SK-N-SH (cell line): ENCODE measurements around the gene SPATA33. TPM values are rescaled to one million over a fixed set of nuclear protein-coding genes. Genes with fewer than 3 reads are reported as not detected.

Experiments used
- CTCF ChIA-PET: fragments of 300-600, 350-600 bp; formaldehyde crosslinking; extraction: SDS; loops from one replicate; lab custom pipeline; 2021; lab: Yijun Ruan, JAX
- POLR2A ChIA-PET: fragments of 350-600 bp; sonication (Branson Sonifier 250); formaldehyde crosslinking; extraction: SDS; loops from one replicate; lab custom pipeline; 2020; ENCODE audit warnings: antibody characterized with exemption, inconsistent platforms; lab: Yijun Ruan, JAX
- DNase-seq: peaks from one replicate; pipeline ENCODE4 v3.0.0; 2012
- H2AFZ ChIP-seq: fragments of 200-600 bp; sonication (generic); 2 replicates; pipeline ENCODE4 v1.8.1; 2016; ENCODE audit warnings: antibody characterized with exemption, mild to moderate bottlenecking, low read depth
- H3F3A ChIP-seq: fragments of 200-600 bp; sonication (generic); replicated peaks from 2 replicates; pipeline ENCODE3; 2016; ENCODE audit warnings: antibody characterized with exemption, mild to moderate bottlenecking; ENCODE audit not compliant: insufficient read depth
- H3K27ac ChIP-seq, 2 experiments: fragments of 200-500 bp in 1 of 2; fragments of 200-600 bp in 1 of 2; sonication (Bioruptor generic) in 1 of 2; sonication (generic), shearing (Covaris generic) in 1 of 2; 2 replicates each; pipeline versions ENCODE4 v1.5.1 to v1.6.1; 2014 to 2016; ENCODE audit warnings: low read depth in 2 of 2, inconsistent platforms in 1 of 2, low read length in 1 of 2, mild to moderate bottlenecking in 1 of 2, mixed read lengths in 1 of 2
- H3K27me3 ChIP-seq: fragments of 200-600 bp; sonication (generic), shearing (Covaris generic); 2 replicates; pipeline ENCODE4 v1.6.1; 2016; ENCODE audit warnings: mixed run types; ENCODE audit not compliant: insufficient read depth
- H3K36me3 ChIP-seq, 2 experiments: fragments of 200-500 bp in 1 of 2; fragments of 200-600 bp in 1 of 2; sonication (Bioruptor generic) in 1 of 2; sonication (generic) in 1 of 2; replicated peaks in 1 of 2; 2 replicates each; pipeline versions ENCODE3 to v1.5.1; 2014 to 2016; ENCODE audit warnings: low read length in 1 of 2, mild to moderate bottlenecking in 1 of 2; ENCODE audit not compliant: insufficient read depth in 2 of 2, control insufficient read depth in 1 of 2
- H3K4me1 ChIP-seq, 2 experiments: fragments of 200-500 bp in 1 of 2; fragments of 200-600 bp in 1 of 2; sonication (Bioruptor generic) in 1 of 2; sonication (generic), shearing (Covaris generic) in 1 of 2; 2 replicates each; pipeline versions ENCODE4 v1.5.1 to v1.6.1; 2014 to 2016; ENCODE audit warnings: low read depth in 1 of 2, low read length in 1 of 2, mixed run types in 1 of 2; ENCODE audit not compliant: insufficient read depth in 2 of 2, control insufficient read depth in 1 of 2
- H3K4me2 ChIP-seq: fragments of 200-600 bp; sonication (generic), shearing (Covaris generic); 2 replicates; pipeline ENCODE4 v1.6.1; 2017; ENCODE audit warnings: mixed run types
- H3K4me3 ChIP-seq, 2 experiments: fragments of 200-500 bp in 1 of 2; fragments of 200-600 bp in 1 of 2; sonication (Bioruptor generic) in 1 of 2; sonication (generic), shearing (Covaris generic) in 1 of 2; 2 replicates each; pipeline versions ENCODE4 v1.5.1 to v1.8.1; 2014 to 2016; ENCODE audit warnings: low read depth in 2 of 2, inconsistent platforms in 1 of 2, low read length in 1 of 2, mild to moderate bottlenecking in 1 of 2, mixed read lengths in 1 of 2, moderate library complexity in 1 of 2
- H3K79me2 ChIP-seq: fragments of 200-600 bp; sonication (generic); 2 replicates; pipeline ENCODE4 v1.8.1; 2017; ENCODE audit warnings: mild to moderate bottlenecking; ENCODE audit not compliant: insufficient read depth
- H3K9ac ChIP-seq: fragments of 200-600 bp; sonication (generic); 2 replicates; pipeline ENCODE4 v1.6.1; 2017; ENCODE audit warnings: mixed run types
- H3K9me2 ChIP-seq: fragments of 200-600 bp; sonication (generic); 2 replicates; pipeline ENCODE4 v1.6.1; 2017; ENCODE audit warnings: mixed run types
- H3K9me3 ChIP-seq: fragments of 200-600 bp; sonication (generic); 2 replicates; pipeline ENCODE4 v1.6.1; 2017; ENCODE audit warnings: mixed run types, mild to moderate bottlenecking, moderate library complexity
- H4K20me1 ChIP-seq: fragments of 200-600 bp; sonication (generic); 2 replicates; pipeline ENCODE4 v1.6.1; 2017; ENCODE audit warnings: mild to moderate bottlenecking, mixed run types; ENCODE audit not compliant: insufficient read depth
- CHD2 ChIP-seq: fragments of 150-350 bp; IDR thresholded peaks from 2 replicates; pipeline ENCODE4 v1.6.1; 2018; ENCODE audit warnings: low read length; ENCODE audit not compliant: partially characterized antibody
- EZH2phosphoT487 ChIP-seq: fragments of 200-600 bp; sonication (generic); IDR thresholded peaks from 2 replicates; pipeline ENCODE4 v1.6.1; 2017; ENCODE audit warnings: low read depth, mixed run types, mild to moderate bottlenecking, antibody characterized with exemption, moderate library complexity, borderline replicate concordance
- FOXM1 ChIP-seq: IDR thresholded peaks from 2 replicates; pipeline ENCODE4 v1.4.0; 2012; ENCODE audit warnings: low read depth, mild to moderate bottlenecking
- GABPA ChIP-seq: IDR thresholded peaks from 2 replicates; pipeline ENCODE4 v1.4.0; 2012; ENCODE audit warnings: low read depth, mild to moderate bottlenecking
- GATA2 ChIP-seq: sonication (generic); formaldehyde crosslinking; IDR thresholded peaks from 2 replicates; pipeline ENCODE4 v1.5.0; 2020; ENCODE audit warnings: mild to moderate bottlenecking, missing genetic modification reagents
- JUND ChIP-seq: IDR thresholded peaks from 2 replicates; pipeline ENCODE4 v1.4.0; 2012
- MAX ChIP-seq: IDR thresholded peaks from 2 replicates; pipeline ENCODE4 v1.4.0; 2012; ENCODE audit warnings: low read depth
- MEF2A ChIP-seq: IDR thresholded peaks from 2 replicates; pipeline ENCODE4 v1.4.0; 2012; ENCODE audit warnings: low read depth, borderline replicate concordance
- NRF1 ChIP-seq: IDR thresholded peaks from 2 replicates; pipeline ENCODE4 v1.6.1; 2012; ENCODE audit warnings: low read depth, mild to moderate bottlenecking, low read length
- PBX3 ChIP-seq: IDR thresholded peaks from 2 replicates; pipeline ENCODE4; 2012
- POLR2AphosphoS5 ChIP-seq: IDR thresholded peaks from 2 replicates; pipeline ENCODE4 v1.6.1; 2012; ENCODE audit warnings: low read depth, low read length
- REST ChIP-seq: IDR thresholded peaks from 2 replicates; pipeline ENCODE4 v1.6.1; 2012; ENCODE audit warnings: mild to moderate bottlenecking, low read depth, low read length, moderate library complexity
- RFX5 ChIP-seq: IDR thresholded peaks from 2 replicates; pipeline ENCODE4 v1.6.1; 2012; ENCODE audit warnings: mild to moderate bottlenecking, improper control_type of control experiment, low read length
- RXRA ChIP-seq: IDR thresholded peaks from 2 replicates; pipeline ENCODE4 v1.4.0; 2012; ENCODE audit warnings: low read depth, mild to moderate bottlenecking, borderline replicate concordance
- SMC3 ChIP-seq: IDR thresholded peaks from 2 replicates; pipeline ENCODE4 v1.6.1; 2012; ENCODE audit warnings: low read depth, low read length, improper control_type of control experiment
- TCF12 ChIP-seq: IDR thresholded peaks from 2 replicates; pipeline ENCODE4 v1.4.0; 2012
- TEAD4 ChIP-seq: IDR thresholded peaks from 2 replicates; pipeline ENCODE4 v1.4.0; 2012; ENCODE audit warnings: mild to moderate bottlenecking, borderline replicate concordance; ENCODE audit not compliant: insufficient read depth
- USF1 ChIP-seq: IDR thresholded peaks from 2 replicates; pipeline ENCODE4 v1.4.0; 2012; ENCODE audit warnings: low read depth, borderline replicate concordance
- ZBTB33 ChIP-seq: IDR thresholded peaks from 2 replicates; pipeline ENCODE4 v1.4.0; 2012; ENCODE audit warnings: low read depth, borderline replicate concordance
- WGBS: methylation state at CpG from one replicate; pipeline ENCODE4 v1.1.6; 2017; ENCODE audit warnings: low lambda C conversion rate; 5-methylcytosine and 5-hydroxymethylcytosine counted together
- polyA plus RNA-seq, 3 experiments: library from polyadenylated mRNA; depleted of rRNA; stranded (reverse); fragments of >200 nt; gene quantifications; 2 replicates each; pipeline ENCODE4 v1.2.3, GENCODE V29; 2012

Gene SPATA33
- polyA plus RNA-seq, 1 of the 3 experiments (the other 2 are of a cell fraction), result 7.2 TPM

- no peaks in the 10 kb centered on the region for H3K79me2 ChIP-seq
- CTCF ChIA-PET, result no interaction called here
- no peaks in the 10 kb centered on the region for H4K20me1 ChIP-seq
- POLR2A ChIA-PET, result no interaction called here
- DNase-seq, result no peak
- no peaks in the 10 kb centered on the region for H3K9me3 ChIP-seq
- no peak overlapping the region for H3K9ac ChIP-seq
- no peak overlapping the region for H3K4me3 ChIP-seq
- H3K4me1 ChIP-seq, result no peaks in the 10 kb centered on the region
- H3K36me3 ChIP-seq, result no peaks in the 10 kb centered on the region
- no peaks in the 10 kb centered on the region for H3K9me2 ChIP-seq
- H3K27me3 ChIP-seq, result no peaks in the 10 kb centered on the region
- H3K4me2 ChIP-seq, result no peak overlapping the region
- WGBS, result 84% methylated on average over 31 of the region's 32 CpGs
- TF ChIP-seq TCF12 (no peak), USF1 (no peak), EZH2phosphoT487 (no peak), MAX (no peak), GABPA (no peak), CHD2 (no peak), REST (no peak), NRF1 (no peak), JUND (no peak), PBX3 (no peak), ZBTB33 (no peak), FOXM1 (no peak), GATA2 (CRISPR knock-in tag) (no peak), RXRA (no peak), POLR2AphosphoS5 (no peak), TEAD4 (no peak), SMC3 (no peak), MEF2A (no peak), RFX5 (no peak)
- no peak overlapping the region for H3K27ac ChIP-seq
- H2AFZ ChIP-seq, result no peak overlapping the region
- peaks cover 6% of the 10 kb centered on the region for H3F3A ChIP-seq
Observed at GRCh38 chr16:89621698-89622409, 35.8 kb upstream of the SPATA33 start.
